ENCODE measurements around the gene GOT2.

Gene GOT2

DNA sequence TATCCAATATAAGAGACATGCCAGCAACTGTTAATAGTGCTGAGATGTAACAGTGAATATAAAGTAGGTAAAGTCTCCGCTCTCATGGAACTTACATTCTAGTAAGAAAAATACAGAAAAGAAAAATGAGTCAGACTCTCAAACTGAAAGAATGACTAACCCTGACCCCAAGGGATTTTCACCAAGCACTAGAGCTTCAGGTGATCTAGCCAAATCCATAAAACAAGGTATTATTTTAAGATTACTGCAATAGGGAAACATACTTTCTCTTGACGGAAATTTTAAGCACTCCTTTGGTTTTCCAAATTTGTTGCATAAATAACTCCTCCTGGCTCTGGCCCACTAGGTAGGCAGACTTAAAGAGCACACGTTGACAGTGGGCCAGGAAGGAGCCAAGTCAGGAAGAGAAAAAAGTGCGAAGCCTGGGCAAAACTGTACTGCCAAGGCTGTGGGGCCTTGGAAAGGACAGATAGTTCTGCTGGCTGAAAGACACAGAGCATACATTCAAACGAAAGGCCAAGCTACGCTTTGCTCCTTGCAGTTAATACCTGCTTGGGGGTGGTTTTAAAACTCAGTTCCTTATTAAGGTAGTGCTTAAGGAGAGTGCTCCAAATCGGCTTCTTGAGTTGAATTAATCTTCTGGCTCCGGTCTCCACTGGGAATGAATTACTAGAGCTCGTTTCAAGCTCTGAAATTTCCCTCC, 1.4 kb downstream of the GOT2 start:
- Histone ChIP-seq H3K4me2 (ENCODE audit: low read length) (peak overlapping the region; percentile 67), H3K27me3 (ENCODE audit: control insufficient read depth, insufficient read depth, low read length) (no peaks in the 10 kb centered on the region), H3K27ac (no peak overlapping the region), H3K9me3 (ENCODE audit: control insufficient read depth, low read length) (no peaks in the 10 kb centered on the region), H3K9ac (no peak overlapping the region), H3K4me3 (ENCODE audit: low read depth, low read length) (peak overlapping the region; percentile 65), H3K4me1 (peaks cover 8% of the 10 kb centered on the region), H3K79me2 (peaks cover 49% of the 10 kb centered on the region), H2AFZ (peak overlapping the region; percentile 84), H3K36me3 (ENCODE audit: control insufficient read depth, insufficient read depth, low read length) (no peaks in the 10 kb centered on the region)
- TF ChIP-seq, protein P1, sequence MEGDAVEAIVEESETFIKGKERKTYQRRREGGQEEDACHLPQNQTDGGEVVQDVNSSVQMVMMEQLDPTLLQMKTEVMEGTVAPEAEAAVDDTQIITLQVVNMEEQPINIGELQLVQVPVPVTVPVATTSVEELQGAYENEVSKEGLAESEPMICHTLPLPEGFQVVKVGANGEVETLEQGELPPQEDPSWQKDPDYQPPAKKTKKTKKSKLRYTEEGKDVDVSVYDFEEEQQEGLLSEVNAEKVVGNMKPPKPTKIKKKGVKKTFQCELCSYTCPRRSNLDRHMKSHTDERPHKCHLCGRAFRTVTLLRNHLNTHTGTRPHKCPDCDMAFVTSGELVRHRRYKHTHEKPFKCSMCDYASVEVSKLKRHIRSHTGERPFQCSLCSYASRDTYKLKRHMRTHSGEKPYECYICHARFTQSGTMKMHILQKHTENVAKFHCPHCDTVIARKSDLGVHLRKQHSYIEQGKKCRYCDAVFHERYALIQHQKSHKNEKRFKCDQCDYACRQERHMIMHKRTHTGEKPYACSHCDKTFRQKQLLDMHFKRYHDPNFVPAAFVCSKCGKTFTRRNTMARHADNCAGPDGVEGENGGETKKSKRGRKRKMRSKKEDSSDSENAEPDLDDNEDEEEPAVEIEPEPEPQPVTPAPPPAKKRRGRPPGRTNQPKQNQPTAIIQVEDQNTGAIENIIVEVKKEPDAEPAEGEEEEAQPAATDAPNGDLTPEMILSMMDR (IDR thresholded peaks at IDR 0.05): no peak

DNA sequence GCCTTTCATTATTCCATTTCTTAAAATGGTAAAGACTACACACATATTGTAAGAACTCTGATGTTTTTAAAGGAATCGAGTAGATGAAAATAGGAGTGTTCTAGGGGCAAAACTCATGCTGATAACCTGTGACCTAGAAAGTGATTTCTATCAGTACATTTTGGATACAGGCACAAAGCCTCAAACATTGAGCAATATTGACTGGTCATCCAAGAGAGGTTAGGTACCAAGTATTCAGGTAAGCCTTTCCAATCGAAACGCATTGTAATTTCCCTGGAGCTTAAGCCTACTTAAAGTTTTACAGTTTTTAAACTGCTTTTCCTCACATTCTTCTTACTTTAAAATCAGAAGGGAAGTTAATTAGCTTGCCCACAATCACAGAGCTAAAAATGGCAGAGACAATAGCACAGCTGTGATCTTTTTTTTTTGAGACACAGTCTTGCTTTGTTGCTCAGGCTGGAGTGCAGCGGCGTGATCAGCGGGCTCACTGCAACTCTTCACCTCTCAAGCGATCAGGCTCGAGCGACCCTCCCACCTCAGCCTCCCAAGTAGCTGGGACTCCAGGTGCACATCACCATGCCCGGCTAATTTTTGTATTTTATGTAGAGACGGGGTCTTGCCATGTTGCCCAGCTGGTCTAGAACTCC, 3.3 kb downstream of the GOT2 start:
- Histone ChIP-seq H3K4me3 (ENCODE audit: low read depth, low read length) (no peak overlapping the region), H3K4me2 (ENCODE audit: low read length) (no peak overlapping the region), H3K27ac (no peak overlapping the region), H3K4me1 (peaks cover 10% of the 10 kb centered on the region), H2AFZ (no peak overlapping the region), H3K9me3 (ENCODE audit: control insufficient read depth, low read length) (no peaks in the 10 kb centered on the region), H3K9ac (no peak overlapping the region), H3K79me2 (peaks cover 56% of the 10 kb centered on the region), H3K36me3 (ENCODE audit: control insufficient read depth, insufficient read depth, low read length) (no peaks in the 10 kb centered on the region), H3K27me3 (ENCODE audit: control insufficient read depth, insufficient read depth, low read length) (no peaks in the 10 kb centered on the region)
- TF ChIP-seq, protein P1 (IDR thresholded peaks at IDR 0.05): no peak

DNA sequence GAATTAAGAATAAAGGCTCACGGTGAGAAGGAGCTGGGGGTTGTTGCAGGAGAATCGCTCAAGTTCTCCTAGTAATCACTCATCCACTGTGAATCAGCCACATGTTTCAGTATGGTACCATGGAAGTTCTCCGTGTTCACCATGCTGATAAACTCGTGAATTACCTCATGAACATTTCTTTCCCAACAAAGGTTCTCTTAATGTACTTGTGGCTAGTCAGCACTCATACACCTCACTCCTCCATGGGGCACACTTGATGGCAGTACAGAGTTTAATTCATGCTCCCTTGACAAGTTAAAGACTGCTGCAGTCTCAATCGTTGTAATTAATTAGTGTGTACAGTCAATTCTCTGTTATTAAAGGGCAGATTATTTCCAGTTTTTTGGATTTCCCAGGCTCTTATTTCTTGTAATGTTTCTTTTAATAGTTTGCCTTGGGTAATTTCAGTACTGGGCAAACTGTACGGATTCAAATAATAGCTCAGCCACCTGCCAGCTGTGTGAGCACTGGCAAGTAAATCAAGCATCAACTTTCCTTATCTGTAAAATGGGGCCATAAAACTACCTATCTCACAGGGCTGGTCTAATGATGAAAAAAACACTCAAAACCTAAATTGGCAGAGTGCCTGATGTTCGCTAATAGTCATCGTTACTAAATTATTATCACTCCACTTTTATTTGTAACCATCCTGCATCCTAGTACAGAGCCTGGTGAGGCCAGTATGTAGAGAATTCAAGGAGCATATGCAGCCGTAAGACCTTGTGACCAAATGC, 6.1 kb downstream of the GOT2 start:
- H3K27ac ChIP-seq: no peak overlapping the region
- no peaks in the 10 kb centered on the region for H3K36me3 ChIP-seq (ENCODE audit: control insufficient read depth, insufficient read depth, low read length)
- no peak overlapping the region for H3K4me3 ChIP-seq (ENCODE audit: low read depth, low read length)
- no peak overlapping the region for H3K4me2 ChIP-seq (ENCODE audit: low read length)
- H3K9ac ChIP-seq: no peak overlapping the region
- peaks cover 9% of the 10 kb centered on the region for H3K4me1 ChIP-seq
- TF ChIP-seq, protein P1 (IDR thresholded peaks at IDR 0.05): no peak
- H3K79me2 ChIP-seq: peaks cover 51% of the 10 kb centered on the region
- no peak overlapping the region for H2AFZ ChIP-seq
- no peaks in the 10 kb centered on the region for H3K27me3 ChIP-seq (ENCODE audit: control insufficient read depth, insufficient read depth, low read length)
- H3K9me3 ChIP-seq (ENCODE audit: control insufficient read depth, low read length): no peaks in the 10 kb centered on the region

DNA sequence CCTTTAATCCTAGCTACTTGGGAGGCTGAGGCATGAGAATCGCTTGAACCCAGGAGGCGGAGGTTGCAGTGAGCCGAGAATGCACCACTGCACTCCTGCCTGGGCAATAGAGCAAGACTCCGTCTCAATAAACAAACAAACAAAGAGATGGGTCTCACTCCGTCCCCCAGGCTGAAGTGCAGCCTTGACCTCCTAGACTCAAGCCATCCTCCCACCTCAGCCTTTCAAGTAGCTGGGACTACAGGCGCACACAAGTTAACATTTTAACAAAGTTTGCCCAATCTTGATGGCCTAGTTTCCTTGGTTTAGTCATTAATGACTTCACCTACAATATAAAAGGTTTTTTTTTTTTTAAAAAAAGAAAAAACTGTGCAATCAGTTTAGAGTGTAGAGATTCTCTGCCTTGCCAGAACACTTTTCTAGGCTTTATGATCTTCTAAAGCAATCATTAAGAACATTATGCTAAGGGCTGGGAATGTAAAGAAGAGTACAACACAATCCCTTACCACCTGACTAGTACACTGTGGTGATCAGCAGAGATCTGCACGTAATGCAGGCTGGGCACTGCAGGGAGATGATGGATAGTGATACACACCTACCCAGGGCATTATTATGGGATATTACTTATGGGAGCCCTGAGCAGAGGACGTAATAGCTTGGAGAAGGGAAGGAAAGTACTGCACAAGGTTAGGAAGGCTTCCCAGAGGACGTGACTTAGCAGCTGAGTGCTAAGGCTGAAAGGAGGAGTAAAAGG, 6.9 kb downstream of the GOT2 start:
- H3K27me3 ChIP-seq (ENCODE audit: control insufficient read depth, insufficient read depth, low read length): no peaks in the 10 kb centered on the region

More for the DNA sequence above, 6.9 kb downstream of the GOT2 start:
- Histone ChIP-seq H3K4me2 (ENCODE audit: low read length) (no peak overlapping the region), H3K79me2 (peaks cover 44% of the 10 kb centered on the region), H3K4me3 (ENCODE audit: low read depth, low read length) (no peak overlapping the region), H3K4me1 (peaks cover 6% of the 10 kb centered on the region), H3K36me3 (ENCODE audit: control insufficient read depth, insufficient read depth, low read length) (no peaks in the 10 kb centered on the region), H3K9ac (no peak overlapping the region), H2AFZ (no peak overlapping the region), H3K27ac (no peak overlapping the region), H3K9me3 (ENCODE audit: control insufficient read depth, low read length) (no peaks in the 10 kb centered on the region)
- TF ChIP-seq, protein P1 (IDR thresholded peaks at IDR 0.05): no peak
